K562 (cell line): ENCODE measurements around the gene OR51I1. TPM values are rescaled to one million over a fixed set of nuclear protein-coding genes. Genes with fewer than 3 reads are reported as not detected.

Source experiments
- ATAC-seq: fragments of 200-7000 bp; cut with Tn5 transposase; 3 replicates; pipeline ENCODE4 v1.9.1; 2020; ENCODE audit warnings: moderate library complexity
- BruUV-seq: library from RNA; stranded (reverse); fragments of 400-500 nt; replicated peaks from 2 replicates; lab custom pipeline; 2021; lab: Mats Ljungman, UMichigan
- CTCF ChIA-PET: fragments of 300-600 bp; formaldehyde crosslinking; extraction: SDS; loops from one replicate; lab custom pipeline; 2021; ENCODE audit warnings: low intra/inter-chr PET ratio; lab: Yijun Ruan, JAX
- POLR2A ChIA-PET: fragments of 300-600, 350-650 bp; sonication (Branson Sonifier 250); formaldehyde crosslinking; extraction: SDS; loops from one replicate; lab custom pipeline; 2021; ENCODE audit warnings: antibody characterized with exemption, inconsistent platforms; lab: Yijun Ruan, JAX
- DNase-seq, 4 experiments: peaks; one replicate each; pipeline versions ENCODE4 v3.0.0 to v3.0.0-alpha.2; 2011 to 2018; ENCODE audit warnings: low spot score in 3 of 4, mixed read lengths in 3 of 4; ENCODE audit errors: extremely low read depth in 1 of 4
- FAIRE-seq: peaks from 2 replicates; lab custom pipeline; 2011; peaks lifted over from hg19 to GRCh38; lab: Jason Lieb, UNC
- H2AFZ ChIP-seq: 2 replicates; pipeline ENCODE4 v1.6.0; 2011; ENCODE audit warnings: low read depth, low read length, control low read depth, inconsistent platforms
- H3K27ac ChIP-seq: fragments of 200-600 bp; 3 replicates; pipeline ENCODE4 v1.8.0; 2011; ENCODE audit warnings: low read depth, mild to moderate bottlenecking, control low read depth, inconsistent platforms, low read length, moderate library complexity, mixed read lengths; ENCODE audit errors: extremely low read depth
- H3K27me3 ChIP-seq, 2 experiments: fragments of 300-600 bp in 1 of 2; 2 replicates in 1 of 2; 3 replicates in 1 of 2; pipeline versions ENCODE4 v1.6.0 to v1.8.0; 2011; ENCODE audit warnings: inconsistent platforms in 2 of 2, low read length in 2 of 2, mild to moderate bottlenecking in 1 of 2, mixed read lengths in 1 of 2, moderate library complexity in 1 of 2; ENCODE audit not compliant: control insufficient read depth in 2 of 2, insufficient read depth in 2 of 2
- H3K36me3 ChIP-seq: fragments of 300-600 bp; 3 replicates; pipeline ENCODE4 v1.8.0; 2011; ENCODE audit warnings: mild to moderate bottlenecking, low read length, inconsistent platforms; ENCODE audit not compliant: control insufficient read depth, insufficient read depth
- H3K4me1 ChIP-seq, 2 experiments: fragments of 200-600 bp in 1 of 2; replicated peaks in 1 of 2; 2 replicates in 1 of 2; 3 replicates in 1 of 2; pipeline versions ENCODE4 v1.5.1 to v1.8.0; 2011; ENCODE audit warnings: inconsistent platforms in 2 of 2, low read length in 2 of 2, mild to moderate bottlenecking in 1 of 2, mixed read lengths in 1 of 2, moderate library complexity in 1 of 2; ENCODE audit not compliant: control insufficient read depth in 2 of 2, insufficient read depth in 2 of 2
- H3K4me2 ChIP-seq: 2 replicates; pipeline ENCODE4 v1.6.1; 2011; ENCODE audit warnings: low read length, control low read depth, inconsistent platforms, mixed read lengths; ENCODE audit not compliant: insufficient read depth
- H3K4me3 ChIP-seq: fragments of 200-600 bp; sonication (generic), shearing (Covaris generic); 2 replicates; pipeline ENCODE4 v1.5.1; 2016; ENCODE audit warnings: control low read depth, inconsistent platforms
- H3K79me2 ChIP-seq: fragments of 200-600 bp; 3 replicates; pipeline ENCODE4 v1.8.0; 2011; ENCODE audit warnings: low read length, inconsistent platforms; ENCODE audit not compliant: control insufficient read depth, insufficient read depth
- H3K9ac ChIP-seq, 2 experiments: 2 replicates each; pipeline versions ENCODE4 v1.6.0 to v1.6.1; 2011; ENCODE audit warnings: low read depth in 2 of 2, low read length in 2 of 2, control low read depth in 1 of 2, inconsistent platforms in 1 of 2, mild to moderate bottlenecking in 1 of 2, mixed read lengths in 1 of 2; ENCODE audit not compliant: insufficient read depth in 1 of 2
- H3K9me1 ChIP-seq: one replicate; pipeline ENCODE4 v1.6.0; 2011; ENCODE audit warnings: inconsistent platforms, mild to moderate bottlenecking, low read length, moderate library complexity; ENCODE audit not compliant: control insufficient read depth, insufficient read depth
- H3K9me3 ChIP-seq: replicated peaks from 2 replicates; pipeline ENCODE4 v1.5.1; 2011; ENCODE audit warnings: low read depth, low read length, inconsistent platforms; ENCODE audit not compliant: control insufficient read depth, insufficient read depth
- H4K20me1 ChIP-seq: replicated peaks from 2 replicates; pipeline ENCODE4 v1.6.1; 2011; ENCODE audit warnings: low read length, inconsistent platforms, mixed read lengths; ENCODE audit not compliant: control insufficient read depth, insufficient read depth
- C11orf30 ChIP-seq: fragments of 450-650 bp; IDR thresholded peaks from 2 replicates; pipeline ENCODE4 v1.6.1; 2016; ENCODE audit warnings: low read depth, mild to moderate bottlenecking
- FIP1L1 ChIP-seq: fragments of 200-400 bp; formaldehyde crosslinking; IDR thresholded peaks from 2 replicates; pipeline ENCODE4 v1.6.1; 2018; ENCODE audit warnings: mild to moderate bottlenecking, low read depth, low read length; ENCODE audit not compliant: poor library complexity, severe bottlenecking
- FOXM1 ChIP-seq, 2 experiments: fragments of 450-650 bp in 1 of 2; sonication (generic) in 1 of 2; formaldehyde crosslinking in 1 of 2; IDR thresholded peaks; 2 replicates each; pipeline versions ENCODE4 v1.6.1 to v1.9.0; 2017 to 2022; ENCODE audit warnings: low read depth in 2 of 2, mild to moderate bottlenecking in 2 of 2, missing genetic modification reagents in 1 of 2, moderate library complexity in 1 of 2
- GTF2E2 ChIP-seq: fragments of 200-800 bp; sonication (Bioruptor generic); IDR thresholded peaks from 2 replicates; pipeline ENCODE4 v1.6.1; 2016; ENCODE audit warnings: missing genetic modification characterization, missing compliant biosample characterization
- MAFG ChIP-seq: fragments of 450-650 bp; conservative IDR thresholded peaks from 2 replicates; pipeline ENCODE4 v1.6.1; 2016; ENCODE audit warnings: missing genetic modification characterization, missing compliant biosample characterization
- MCM3 ChIP-seq: fragments of 450-650 bp; IDR thresholded peaks from 2 replicates; pipeline ENCODE4 v1.6.1; 2016
- NR2C2 ChIP-seq, 2 experiments: fragments of 200-800 bp in 1 of 2; sonication (Bioruptor generic) in 1 of 2; sonication (generic) in 1 of 2; formaldehyde crosslinking in 1 of 2; IDR thresholded peaks; 2 replicates each; pipeline versions ENCODE4 v1.6.1 to v1.8.0; 2016 to 2022; ENCODE audit warnings: mild to moderate bottlenecking in 1 of 2, missing compliant biosample characterization in 1 of 2, missing genetic modification characterization in 1 of 2, missing genetic modification reagents in 1 of 2
- NR3C1 ChIP-seq: sonication (generic); formaldehyde crosslinking; IDR thresholded peaks from 2 replicates; pipeline ENCODE4 v1.8.1; 2022; ENCODE audit warnings: missing genetic modification reagents
- PTRF ChIP-seq: fragments of 450-650 bp; IDR thresholded peaks from 2 replicates; pipeline ENCODE4 v1.6.1; 2016; ENCODE audit warnings: mild to moderate bottlenecking, missing genetic modification characterization, missing compliant biosample characterization
- RFX5 ChIP-seq: IDR thresholded peaks from 2 replicates; pipeline ENCODE4 v1.6.1; 2011; ENCODE audit warnings: low read depth, mild to moderate bottlenecking, improper control_type of control experiment, low read length
- SAFB ChIP-seq: fragments of 200-400 bp; formaldehyde crosslinking; IDR thresholded peaks from 2 replicates; pipeline ENCODE4 v1.6.1; 2017; ENCODE audit warnings: low read depth, low read length, borderline replicate concordance
- SRSF9 ChIP-seq: fragments of 200-400 bp; formaldehyde crosslinking; IDR thresholded peaks from 2 replicates; pipeline ENCODE4 v1.6.1; 2017; ENCODE audit warnings: low read depth, low read length, borderline replicate concordance
- ZNF174 ChIP-seq: fragments of 250-450 bp; sonication (Bioruptor Pico); IDR thresholded peaks from 2 replicates; pipeline ENCODE4 v1.4.0; 2020; ENCODE audit warnings: mild to moderate bottlenecking
- ZNF316 ChIP-seq: fragments of 450-650 bp; IDR thresholded peaks from 2 replicates; pipeline ENCODE4 v1.6.1; 2016
- in situ Hi-C: fragments of 300-500 bp; cut with MboI; formaldehyde crosslinking; loops from 4 replicates; pipeline ENCODE4 v1.15.0; 2018; ENCODE audit warnings: inconsistent platforms, mixed read lengths
- intact Hi-C: fragments of 100-400 bp; cut with micrococcal nuclease; formaldehyde crosslinking; loops from 2 replicates; pipeline ENCODE4 v1.14.2; 2022
- polyA plus RNA-seq, 8 experiments: library from polyadenylated mRNA; depleted of rRNA in 4 of 8; stranded (reverse) in 5 of 8; unstranded in 3 of 8; fragments of >200 nt; fragmentation: Nextera tagmentation in 2 of 8; fragmentation: Illumina TruSeq in 1 of 8; extraction: Ambion mirVana in 2 of 8; extraction: Trizol in 1 of 8; gene quantifications; 2 replicates each; pipeline versions ENCODE4 v1.2.1 to v1.2.3, GENCODE V29; 2011 to 2014; ENCODE audit warnings: inconsistent platforms in 1 of 8, missing spikeins in 1 of 8
- total RNA-seq, 7 experiments: library from RNA; depleted of rRNA in 6 of 7; stranded (reverse); fragments of >200 nt in 6 of 7; fragmentation: Illumina TruSeq in 2 of 7; extraction: Trizol in 2 of 7; gene quantifications; 2 replicates each; pipeline versions ENCODE4 v1.2.1 to v1.2.3, GENCODE V29; 2011 to 2021; ENCODE audit warnings: low replicate concordance in 1 of 7
- TF ChIP-seq, protein P1 (sequence below): sonication (generic); formaldehyde crosslinking; IDR thresholded peaks from 2 replicates; pipeline ENCODE4 v1.8.0; 2023; ENCODE audit warnings: mild to moderate bottlenecking, missing genetic modification reagents

The OR51I1 gene
- total and polyA plus RNA-seq, 9 of the 15 experiments (the other 6 are each of a cell fraction or from before 2014, with no cell fraction given): 0.42 to 11.0 (median 2.8) TPM

DNA sequence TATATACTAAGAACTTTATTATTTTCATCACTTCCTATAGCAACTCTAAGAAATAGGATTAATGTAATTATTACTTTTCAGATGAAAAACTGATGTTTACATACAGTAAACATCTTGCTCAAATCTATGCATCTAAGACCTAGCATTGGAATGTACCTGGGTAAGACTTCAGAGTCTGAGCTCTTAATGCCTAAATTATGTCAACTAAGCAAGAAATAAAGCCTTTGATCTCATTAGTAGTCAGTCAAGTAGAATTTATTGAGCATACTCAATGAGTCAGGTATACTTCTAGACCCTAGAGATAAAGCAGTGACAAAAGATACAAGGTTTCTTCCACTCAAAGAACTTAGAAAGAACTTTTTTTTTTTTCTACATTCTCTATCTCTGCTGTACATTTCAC is 36.1 kb downstream of the OR51I1 start:
- no peak overlapping the region for H3K9ac ChIP-seq
- H3K4me3 ChIP-seq: no peak overlapping the region
- H4K20me1 ChIP-seq: 0 out of 2 replicates have a peak, but pooled peaks cover 5% of the 10 kb centered on the region
- in situ Hi-C loops: no loop called here
- intact Hi-C loops: no loop called here
- H3K27me3 ChIP-seq: no peaks in the 10 kb centered on the region
- peaks cover 86% of the 10 kb centered on the region for H3K36me3 ChIP-seq
- no peaks in the 10 kb centered on the region for H3K4me1 ChIP-seq
- no peak overlapping the region for H2AFZ ChIP-seq
- H3K79me2 ChIP-seq: peaks cover 76% of the 10 kb centered on the region
- ChIA-PET POLR2A (no interaction called here), CTCF (no interaction called here)
- H3K9me3 ChIP-seq: no peaks in the 10 kb centered on the region
- DNase-seq: no peak
- peak; percentile 45; the same call in 1 of the 2 replicates for TF ChIP-seq MAFG
- no peak for TF ChIP-seq FOXM1 (IDR thresholded peaks at IDR 0.05; ENCODE audit: low read depth)
- no peak for TF ChIP-seq FOXM1 (CRISPR knock-in tag; IDR thresholded peaks at IDR 0.05; ENCODE audit: low read depth)
- TF ChIP-seq C11orf30: peak; percentile 48
- no peak for TF ChIP-seq NR3C1 (CRISPR knock-in tag)
- TF ChIP-seq ZNF316: peak; percentile 60
- no peak for TF ChIP-seq FIP1L1
- ATAC-seq: no peak
- no TSS peak for BruUV-seq
- no peak for FAIRE-seq
- peaks cover 5% of the 10 kb centered on the region for H3K9me1 ChIP-seq
- no peak overlapping the region for H3K27ac ChIP-seq
- no peak overlapping the region for H3K4me2 ChIP-seq

GRCh38 chr11:5398936-5399335 is 42.4 kb downstream of the OR51I1 start:
- no peak overlapping the region for H3K4me2 ChIP-seq
- H3K27ac ChIP-seq: no peak overlapping the region
- ChIA-PET POLR2A (interaction anchor here (1.0 kb wide), 1 partner anchor 10 kb away, joined by 3 read pairs; no protein-coding TSS in a partner anchor), CTCF (no interaction called here)
- FAIRE-seq (no peak), DNase-seq (no peak), ATAC-seq (no peak)
- no peaks in the 10 kb centered on the region for H3K9me3 ChIP-seq
- H4K20me1 ChIP-seq: peaks cover 11% of the 10 kb centered on the region; the same call in 1 of the 2 replicates
- no peaks in the 10 kb centered on the region for H3K27me3 ChIP-seq
- no peak overlapping the region for H2AFZ ChIP-seq
- peaks cover 69% of the 10 kb centered on the region for H3K79me2 ChIP-seq
- no peak overlapping the region for H3K4me3 ChIP-seq
- in situ Hi-C loops: no loop called here
- no peak overlapping the region for H3K9ac ChIP-seq
- peaks cover 64% of the 10 kb centered on the region for H3K36me3 ChIP-seq
- no TSS peak for BruUV-seq
- no peaks in the 10 kb centered on the region; a peak in 2 of 5 replicates for H3K4me1 ChIP-seq
- intact Hi-C loops: no loop called here
- peaks cover 5% of the 10 kb centered on the region for H3K9me1 ChIP-seq
- TF ChIP-seq GTF2E2 (tag) (no peak), PTRF (tag) (no peak), RFX5 (no peak), NR2C2 (CRISPR knock-in tag; IDR thresholded peaks at IDR 0.05) (no peak), NR2C2 (tag; IDR thresholded peaks at IDR 0.05) (no peak), ZNF174 (CRISPR knock-in tag) (no peak), SRSF9 (no peak), SAFB (no peak), MCM3 (no peak)
- TF ChIP-seq, protein P1, sequence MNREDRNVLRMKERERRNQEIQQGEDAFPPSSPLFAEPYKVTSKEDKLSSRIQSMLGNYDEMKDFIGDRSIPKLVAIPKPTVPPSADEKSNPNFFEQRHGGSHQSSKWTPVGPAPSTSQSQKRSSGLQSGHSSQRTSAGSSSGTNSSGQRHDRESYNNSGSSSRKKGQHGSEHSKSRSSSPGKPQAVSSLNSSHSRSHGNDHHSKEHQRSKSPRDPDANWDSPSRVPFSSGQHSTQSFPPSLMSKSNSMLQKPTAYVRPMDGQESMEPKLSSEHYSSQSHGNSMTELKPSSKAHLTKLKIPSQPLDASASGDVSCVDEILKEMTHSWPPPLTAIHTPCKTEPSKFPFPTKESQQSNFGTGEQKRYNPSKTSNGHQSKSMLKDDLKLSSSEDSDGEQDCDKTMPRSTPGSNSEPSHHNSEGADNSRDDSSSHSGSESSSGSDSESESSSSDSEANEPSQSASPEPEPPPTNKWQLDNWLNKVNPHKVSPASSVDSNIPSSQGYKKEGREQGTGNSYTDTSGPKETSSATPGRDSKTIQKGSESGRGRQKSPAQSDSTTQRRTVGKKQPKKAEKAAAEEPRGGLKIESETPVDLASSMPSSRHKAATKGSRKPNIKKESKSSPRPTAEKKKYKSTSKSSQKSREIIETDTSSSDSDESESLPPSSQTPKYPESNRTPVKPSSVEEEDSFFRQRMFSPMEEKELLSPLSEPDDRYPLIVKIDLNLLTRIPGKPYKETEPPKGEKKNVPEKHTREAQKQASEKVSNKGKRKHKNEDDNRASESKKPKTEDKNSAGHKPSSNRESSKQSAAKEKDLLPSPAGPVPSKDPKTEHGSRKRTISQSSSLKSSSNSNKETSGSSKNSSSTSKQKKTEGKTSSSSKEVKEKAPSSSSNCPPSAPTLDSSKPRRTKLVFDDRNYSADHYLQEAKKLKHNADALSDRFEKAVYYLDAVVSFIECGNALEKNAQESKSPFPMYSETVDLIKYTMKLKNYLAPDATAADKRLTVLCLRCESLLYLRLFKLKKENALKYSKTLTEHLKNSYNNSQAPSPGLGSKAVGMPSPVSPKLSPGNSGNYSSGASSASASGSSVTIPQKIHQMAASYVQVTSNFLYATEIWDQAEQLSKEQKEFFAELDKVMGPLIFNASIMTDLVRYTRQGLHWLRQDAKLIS (CRISPR knock-in tag): no peak
